Activated CD8-positive, alpha-beta memory T cell treated with anti-CD3 and anti-CD28 coated beads for 24 hours (primary cell): ENCODE results near the gene ANKRD11.
"Not testable (repeated sequence)": the region's sequence is repeated elsewhere in the genome, so short reads cannot be mapped to it uniquely, and the experiment has no call there.

ENCODE experiments used
- DNase-seq: peaks from one replicate; pipeline ENCODE4 v3.0.0-alpha.2; 2020

Gene ANKRD11

GRCh38 chr16:89362540-89363223 lies 127.7 kb downstream of the ANKRD11 start:
- DNase-seq: not testable (repeated sequence)

GRCh38 chr16:89361751-89362539 lies 128.4 kb downstream of the ANKRD11 start:
- DNase-seq: no peak

GRCh38 chr16:89360760-89361435 lies 129.5 kb downstream of the ANKRD11 start:
- DNase-seq: peak; percentile 88

- DNase-seq: no peak
These were observed 130.9 kb downstream of the ANKRD11 start for GRCh38 chr16:89359264-89360147.

- DNase-seq: no peak
These were observed 132.0 kb downstream of the ANKRD11 start for GRCh38 chr16:89358030-89359005.

- peak; percentile 80 for DNase-seq
These were observed 133.1 kb downstream of the ANKRD11 start for GRCh38 chr16:89357055-89357816.

- DNase-seq: no peak
These were observed 134.7 kb downstream of the ANKRD11 start for GRCh38 chr16:89355686-89356085.

- DNase-seq: no peak
These were observed 135.4 kb downstream of the ANKRD11 start for GRCh38 chr16:89355007-89355406.

- no peak for DNase-seq
These were observed 136.0 kb downstream of the ANKRD11 start for GRCh38 chr16:89354325-89354724.

GRCh38 chr16:89352091-89352681 lies 138.2 kb downstream of the ANKRD11 start:
- DNase-seq: no peak

- no peak for DNase-seq
These were observed 138.7 kb downstream of the ANKRD11 start for GRCh38 chr16:89351645-89352044.

- no peak for DNase-seq
These were observed 139.5 kb downstream of the ANKRD11 start for GRCh38 chr16:89350701-89351380.

- no peak for DNase-seq
These were observed 140.3 kb downstream of the ANKRD11 start for GRCh38 chr16:89349947-89350633.

- DNase-seq: no peak
These were observed 142.6 kb downstream of the ANKRD11 start for GRCh38 chr16:89347807-89348206.

GRCh38 chr16:89346869-89347268 lies 143.5 kb downstream of the ANKRD11 start:
- DNase-seq: no peak

- no peak for DNase-seq
These were observed 144.7 kb downstream of the ANKRD11 start for GRCh38 chr16:89345642-89346150.

- no peak for DNase-seq
These were observed 145.3 kb downstream of the ANKRD11 start for GRCh38 chr16:89344846-89345611.

- DNase-seq: no peak
These were observed 145.9 kb downstream of the ANKRD11 start for GRCh38 chr16:89344458-89344834.
